ENCODE data around the gene SPRED1.
A peak's percentile ranks its signal among the peaks of the same experiment; 100 is the strongest.

Gene SPRED1

GRCh38 chr15:38285456-38285855 is 32.8 kb downstream of the SPRED1 start:
- DNase-seq = no peak

- peak in 3 of 4 experiments; percentile 6 to 54 (median 48) for DNase-seq
Observed at GRCh38 chr15:38294126-38294525, 41.5 kb downstream of the SPRED1 start.

- no peak for DNase-seq
Observed at GRCh38 chr15:38297623-38298388, 45.2 kb downstream of the SPRED1 start.

DNA sequence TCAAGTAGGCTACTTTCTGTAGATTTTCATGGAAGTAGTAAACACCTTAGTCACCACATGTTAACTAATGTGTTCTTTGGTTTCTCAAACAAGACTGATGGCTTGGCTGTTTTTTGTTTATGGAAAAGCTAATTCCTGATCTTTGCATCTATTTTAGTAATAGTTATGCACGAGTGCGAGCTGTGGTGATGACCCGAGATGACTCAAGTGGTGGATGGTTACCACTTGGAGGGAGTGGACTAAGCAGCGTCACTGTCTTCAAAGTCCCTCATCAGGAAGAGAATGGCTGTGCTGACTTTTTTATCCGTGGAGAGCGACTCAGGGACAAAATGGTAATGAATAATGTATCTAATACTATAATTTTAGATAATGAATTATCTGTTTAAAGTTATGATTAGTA is 46.6 kb downstream of the SPRED1 start:
- peak in 1 of 4 experiments; percentile 18 for DNase-seq

DNA sequence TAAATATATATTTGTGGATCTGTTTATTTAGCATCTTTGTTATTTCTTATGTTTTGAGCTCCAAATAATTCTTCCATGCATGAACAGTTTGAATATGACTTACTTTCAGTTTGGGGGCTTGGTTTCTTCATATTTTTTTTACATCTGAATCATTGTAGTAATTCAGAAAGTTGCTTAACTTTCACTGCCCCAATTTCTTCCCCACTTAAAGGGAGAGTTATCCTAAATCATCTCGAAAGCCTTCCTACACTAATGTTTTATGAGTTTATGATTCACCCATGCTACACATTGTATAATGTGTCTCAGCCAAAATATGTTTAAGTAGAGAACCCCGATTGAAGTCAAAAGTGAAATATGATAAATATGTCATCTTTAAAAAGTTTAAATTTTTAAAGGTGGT is 47.8 kb downstream of the SPRED1 start:
- no peak for DNase-seq

DNA sequence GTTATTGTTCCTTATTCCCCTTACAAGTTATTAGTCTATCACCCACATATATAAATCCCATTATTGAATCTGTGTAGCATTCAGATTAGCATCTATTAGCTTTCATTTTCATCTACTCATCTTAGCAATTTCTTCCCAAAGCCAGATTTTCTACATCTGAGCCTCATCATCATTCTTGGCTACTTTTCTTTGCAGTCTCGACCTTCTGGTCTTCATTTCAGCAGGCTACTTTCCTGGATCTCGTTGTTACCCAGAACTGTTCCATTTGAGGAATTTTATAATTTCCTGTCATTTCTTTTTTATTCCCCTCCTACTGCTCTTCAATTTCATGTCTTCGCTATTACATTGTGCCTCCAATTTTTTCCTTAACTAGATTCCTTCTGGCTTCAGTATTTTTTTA is 51.8 kb downstream of the SPRED1 start:
- DNase-seq = no peak

DNA sequence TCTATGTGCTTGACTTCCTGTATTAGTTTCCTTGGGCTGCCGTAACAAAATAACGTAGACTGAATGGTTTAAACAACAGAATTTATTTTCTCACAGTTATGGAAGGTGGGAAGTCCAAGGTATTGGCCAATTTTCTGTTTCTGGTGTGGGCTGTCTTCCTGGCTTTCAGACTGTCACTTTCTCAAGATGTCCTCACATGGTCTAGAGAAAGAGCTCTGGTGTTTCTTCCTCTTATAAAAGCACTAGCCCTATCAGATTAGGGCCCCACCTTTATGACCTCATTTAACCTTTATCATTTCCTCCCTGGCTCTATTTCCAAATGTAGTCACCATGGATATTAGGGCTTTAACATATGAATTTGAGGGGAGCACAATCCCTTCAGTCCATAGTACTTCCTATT is 54.6 kb downstream of the SPRED1 start:
- DNase-seq = peak; percentile 54 to 86 (median 71)

DNA sequence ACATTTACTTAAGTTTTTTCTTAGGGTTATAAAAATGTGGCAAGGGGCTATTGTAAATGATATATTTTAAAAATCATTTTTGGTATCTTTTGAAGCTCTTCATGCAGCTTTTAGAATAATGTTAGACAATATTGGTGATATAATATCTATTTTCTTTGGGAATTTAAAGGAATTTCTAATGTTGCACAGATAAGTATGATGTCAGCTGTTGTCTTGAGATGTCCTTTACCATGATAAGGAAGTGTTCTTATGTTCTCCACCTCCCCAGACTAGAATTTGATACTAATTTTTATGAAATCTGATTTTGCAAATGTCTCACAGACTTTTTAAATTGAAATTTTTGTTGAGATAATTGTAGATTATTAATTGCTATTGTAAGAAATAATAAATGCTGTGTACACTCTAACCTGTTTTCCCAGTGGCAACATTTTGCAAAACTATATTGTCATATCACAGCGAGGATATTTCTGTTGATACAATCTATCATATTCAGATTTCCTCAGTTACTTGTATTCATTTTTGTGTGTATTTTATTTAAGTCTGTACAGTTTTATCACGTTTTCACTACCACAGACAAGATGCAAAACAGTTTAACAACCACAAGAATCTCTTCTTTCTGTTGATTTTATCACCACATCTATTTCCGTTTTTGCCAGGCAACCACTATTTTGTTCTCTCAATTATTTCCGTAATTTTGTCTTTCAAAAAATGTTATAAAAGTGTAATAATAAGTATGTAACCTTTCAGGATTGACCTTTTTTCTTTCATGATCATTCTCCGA is 55.4 kb downstream of the SPRED1 start:
- no peak for DNase-seq

DNA sequence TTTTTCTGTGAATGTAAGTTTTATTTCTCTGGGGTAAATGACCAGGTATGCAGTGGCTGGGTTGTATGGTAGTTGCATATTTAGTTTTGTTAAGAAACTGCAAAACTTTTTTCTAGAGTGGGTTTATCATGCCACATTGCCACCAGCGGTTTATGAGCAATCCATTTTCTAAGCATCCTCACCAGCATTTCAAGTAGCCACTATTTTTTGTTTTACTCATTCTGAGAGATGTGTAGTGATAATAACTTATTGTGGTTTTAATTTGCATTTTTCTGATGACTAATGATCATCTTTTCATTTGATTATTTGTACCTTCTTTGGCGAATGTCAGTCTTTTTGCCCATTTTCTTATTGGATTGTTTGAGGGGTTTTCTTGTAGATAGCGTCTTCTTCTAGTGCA is 56.2 kb downstream of the SPRED1 start:
- DNase-seq = no peak

DNA sequence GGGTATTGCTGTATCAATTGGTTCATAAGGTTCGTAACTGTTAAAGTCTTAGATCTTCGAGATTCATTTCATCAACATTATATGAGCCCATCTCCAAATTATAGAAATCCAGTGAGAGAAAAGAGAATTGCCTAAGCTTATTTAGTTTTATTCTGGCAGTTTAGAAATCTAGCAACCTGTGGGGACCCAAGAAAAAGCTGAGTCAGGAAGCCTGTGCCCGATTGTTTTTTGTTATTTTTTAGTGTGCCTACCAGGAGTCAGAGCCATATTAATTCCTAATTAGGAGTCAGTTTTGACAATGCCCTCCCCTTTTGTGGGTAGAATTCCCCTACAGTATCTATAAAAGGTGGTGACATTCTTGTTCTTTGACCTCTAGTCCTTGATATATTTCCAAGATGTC is 59.6 kb downstream of the SPRED1 start:
- DNase-seq = no peak

- DNase-seq = no peak
Observed at GRCh38 chr15:38316311-38316710, 63.7 kb downstream of the SPRED1 start.

DNA sequence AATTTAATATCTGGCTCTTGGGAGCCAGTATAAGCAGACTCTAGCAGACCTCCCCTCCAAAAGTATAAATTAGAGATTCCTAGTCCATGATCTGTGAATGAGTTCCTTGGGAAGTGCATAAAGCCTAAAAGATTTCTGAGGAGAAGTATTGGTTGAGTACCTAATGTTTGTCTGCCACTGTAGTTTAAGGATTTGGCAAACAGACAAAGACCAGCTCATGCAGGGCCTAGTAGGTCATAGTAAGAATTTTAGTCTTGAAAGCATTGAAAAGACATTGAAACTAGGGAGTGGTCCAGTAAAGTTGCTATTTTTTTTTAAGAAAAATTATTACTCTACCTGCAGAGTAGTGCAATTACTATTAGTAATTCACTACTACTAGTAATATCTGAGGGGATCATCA is 67.5 kb downstream of the SPRED1 start:
- DNase-seq = no peak

GRCh38 chr15:38320866-38321265 is 68.2 kb downstream of the SPRED1 start:
- DNase-seq = peak in 2 of 4 experiments; percentile 52 to 56

- no peak for DNase-seq
Observed at GRCh38 chr15:38323895-38324294, 71.3 kb downstream of the SPRED1 start.

GRCh38 chr15:38324939-38325647 is 72.5 kb downstream of the SPRED1 start:
- peak; percentile 45 to 64 (median 52) for DNase-seq

DNA sequence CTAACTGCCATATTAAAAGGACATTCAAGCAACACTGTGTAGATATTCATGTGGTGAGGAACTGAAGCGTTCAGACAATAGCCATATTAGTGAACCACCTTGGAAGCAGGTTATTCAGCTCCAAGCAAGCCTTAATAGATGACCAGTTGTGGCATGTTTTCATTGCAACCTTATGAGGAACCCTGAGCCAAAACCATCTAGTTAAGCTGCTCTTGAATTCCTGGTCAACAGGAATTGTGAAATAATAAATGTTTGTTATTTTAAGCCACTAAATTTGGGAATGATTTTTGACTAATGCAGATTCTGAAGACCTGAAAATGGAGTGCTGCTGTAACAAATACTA is 73.0 kb downstream of the SPRED1 start:
- no peak for DNase-seq

DNA sequence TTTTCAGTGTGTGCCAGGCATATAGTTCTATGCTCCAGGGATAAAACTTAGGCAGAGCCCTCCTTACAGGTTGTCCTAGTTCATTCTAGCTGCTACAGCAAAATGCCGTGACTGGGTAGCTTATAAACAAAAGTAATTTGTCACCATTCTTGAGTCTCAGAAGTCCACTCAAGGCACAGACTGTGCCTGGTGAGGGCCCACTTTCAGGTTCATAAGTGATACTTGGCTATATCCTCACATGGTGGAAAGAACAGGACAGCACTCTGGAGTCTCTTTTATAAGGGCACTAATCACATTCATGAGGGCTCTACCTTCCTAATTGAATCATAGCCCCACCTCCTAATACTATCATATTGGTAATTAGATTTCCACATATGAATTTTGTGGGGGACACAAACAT is 80.1 kb downstream of the SPRED1 start:
- no peak for DNase-seq

DNA sequence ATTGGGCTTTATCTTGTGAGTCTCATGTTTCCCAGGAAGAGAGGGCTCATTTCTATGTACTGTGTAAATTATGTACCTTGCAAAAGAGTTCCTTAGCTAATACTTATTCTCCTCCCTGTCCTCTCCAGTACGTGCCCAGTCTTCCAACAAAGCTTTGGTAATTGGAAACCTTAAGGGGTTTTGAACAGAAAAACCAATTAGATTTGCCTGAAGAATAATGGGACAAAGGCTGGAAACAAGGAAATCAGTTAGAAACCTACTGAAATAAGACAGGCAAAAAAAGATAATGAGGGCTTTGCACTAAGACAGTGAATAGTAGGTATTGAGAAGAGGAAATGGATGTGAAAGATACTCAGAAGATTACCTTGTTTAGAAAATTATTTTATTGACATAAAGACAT is 82.5 kb downstream of the SPRED1 start:
- DNase-seq = no peak

DNA sequence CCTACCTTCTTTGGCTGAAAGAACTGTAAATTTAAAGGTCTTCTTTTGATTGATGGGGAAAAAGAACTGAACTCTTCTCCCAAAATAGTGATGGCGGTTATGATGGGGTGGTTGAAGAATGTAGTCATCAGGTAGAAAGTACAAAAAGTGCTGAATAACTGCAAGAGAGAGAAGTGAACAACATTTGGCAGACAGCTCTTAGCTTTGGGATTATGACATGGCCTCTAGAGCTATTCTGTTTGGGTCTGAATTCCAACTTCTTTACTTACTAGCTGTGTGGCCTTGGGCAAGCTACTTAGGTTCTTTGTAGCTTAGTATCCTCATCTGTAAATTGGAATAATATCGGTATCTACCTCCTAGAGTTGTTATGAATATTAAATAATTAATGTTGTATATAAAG is 91.7 kb downstream of the SPRED1 start:
- no peak for DNase-seq

DNA sequence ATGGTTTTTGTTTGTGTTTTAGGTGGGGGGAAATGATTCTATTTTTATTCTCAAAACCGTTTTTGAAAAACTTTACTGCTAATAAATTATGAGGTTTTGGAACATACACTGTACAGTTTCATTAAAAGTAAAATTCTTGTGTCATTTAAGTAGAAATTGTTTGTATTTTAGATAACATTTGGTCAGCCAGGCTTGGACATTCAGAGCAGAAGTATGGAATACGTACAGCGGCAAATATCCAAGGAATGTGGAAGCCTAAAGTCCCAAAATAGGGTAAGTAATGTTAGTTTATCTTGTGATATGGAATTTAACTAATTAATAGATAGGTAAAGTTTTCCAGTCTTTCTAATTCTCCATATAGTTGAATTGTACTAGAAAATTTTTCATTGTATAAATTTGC is 96.6 kb downstream of the SPRED1 start:
- DNase-seq = no peak

DNA sequence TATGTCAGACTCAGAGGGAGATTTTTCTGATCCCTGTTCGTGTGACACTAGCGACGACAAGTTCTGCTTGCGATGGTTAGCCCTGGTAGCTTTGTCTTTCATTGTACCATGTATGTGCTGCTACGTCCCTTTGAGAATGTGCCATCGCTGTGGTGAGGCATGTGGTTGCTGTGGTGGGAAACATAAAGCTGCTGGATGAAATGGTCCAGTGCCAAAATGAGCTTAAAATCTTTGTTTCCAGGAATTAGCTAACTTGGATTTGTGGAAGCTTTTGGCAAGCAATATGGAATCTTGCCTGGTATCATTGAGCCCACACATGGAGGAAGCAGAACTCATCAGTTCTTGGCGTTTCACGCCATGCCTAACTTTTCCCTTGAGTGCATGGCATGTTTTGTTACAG is 98.8 kb downstream of the SPRED1 start:
- DNase-seq = no peak

GRCh38 chr15:38354315-38354929 is 101.8 kb downstream of the SPRED1 start:
- DNase-seq = peak; percentile 72 to 77 (median 74)

DNA sequence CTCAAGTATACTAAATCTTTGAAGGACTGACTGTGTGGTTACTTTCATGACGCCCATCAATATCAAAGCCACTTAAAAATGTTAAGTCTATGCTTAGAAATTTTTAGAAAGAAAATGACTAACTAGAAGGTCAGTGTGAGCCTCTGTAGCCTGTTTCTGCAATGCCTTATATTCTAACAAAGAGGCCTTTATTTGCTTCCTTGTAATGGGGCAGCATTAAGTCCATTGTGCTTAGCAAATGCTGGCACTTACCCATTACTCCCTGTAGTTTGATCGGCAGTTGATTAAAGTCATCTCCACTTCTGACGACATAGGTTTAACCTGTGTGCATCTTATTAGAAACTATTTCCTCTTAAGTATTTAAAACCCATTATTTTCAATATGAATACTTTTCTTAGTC is 109.7 kb downstream of the SPRED1 start:
- no peak for DNase-seq
